Panc1 (cell line): ENCODE results near the gene FBXW11.

Experiments
- CTCF ChIP-seq: fragments of 450-650 bp; IDR thresholded peaks from 2 replicates; pipeline ENCODE4 v1.5.1; 2017; ENCODE audit warnings: mild to moderate bottlenecking
- SIN3A ChIP-seq: IDR thresholded peaks from 2 replicates; pipeline ENCODE4 v1.6.1; 2012; ENCODE audit warnings: low read depth, mild to moderate bottlenecking, low read length, moderate library complexity, borderline replicate concordance; ENCODE audit not compliant: insufficient read depth
- TCF7L2 ChIP-seq: IDR thresholded peaks from 2 replicates; pipeline ENCODE4 v1.6.1; 2011; ENCODE audit warnings: mild to moderate bottlenecking, low read depth, low read length, inconsistent platforms

GRCh38 chr5:171904886-171905285 is 101.6 kb downstream of the FBXW11 start:
- TF ChIP-seq CTCF (no peak), SIN3A (no peak), TCF7L2 (no peak)
